HG02588 (cell line): ENCODE measurements around the gene RGS7.
"Not testable (repeated sequence)": the region's sequence is repeated elsewhere in the genome, so short reads cannot be mapped to it uniquely, and the experiment has no call there.

Source experiments
- ATAC-seq: cut with Tn5 transposase; IDR thresholded peaks from one replicate; pipeline ENCODE4 v1.9.1; 2021; ENCODE audit warnings: mild to moderate bottlenecking, moderate library complexity; ENCODE audit not compliant: unreplicated experiment

Gene RGS7

GRCh38 chr1:240999826-241000225, 357.2 kb downstream of the RGS7 start:
- no peak for ATAC-seq

- no peak for ATAC-seq
These were observed 358.5 kb downstream of the RGS7 start for GRCh38 chr1:240998441-240999015.

- no peak for ATAC-seq
These were observed 359.0 kb downstream of the RGS7 start for GRCh38 chr1:240998024-240998423.

- ATAC-seq: no peak
These were observed 364.0 kb downstream of the RGS7 start for GRCh38 chr1:240993004-240993403.

- ATAC-seq: no peak
These were observed 365.8 kb downstream of the RGS7 start for GRCh38 chr1:240991230-240991629.

- no peak for ATAC-seq
These were observed 369.1 kb downstream of the RGS7 start for GRCh38 chr1:240987928-240988327.

DNA sequence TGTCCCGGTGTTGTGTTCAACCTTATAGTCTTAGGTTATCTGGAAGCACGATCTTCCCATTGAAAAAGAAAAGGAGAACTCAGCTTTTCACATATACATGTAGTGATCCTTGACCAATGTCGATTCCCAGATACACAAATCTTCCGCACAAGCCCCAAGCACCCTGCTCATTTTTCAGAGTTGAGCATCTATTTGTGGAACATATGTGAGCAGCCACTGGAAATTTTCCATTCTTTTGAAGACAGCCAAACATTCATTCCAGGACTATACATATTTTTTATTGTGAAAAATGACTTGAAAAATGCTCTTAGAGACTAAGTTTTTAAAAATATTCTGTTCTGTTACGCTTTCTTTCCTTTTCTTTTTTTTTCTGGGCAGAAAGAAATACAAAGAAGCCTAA, 371.9 kb downstream of the RGS7 start:
- ATAC-seq: no peak

DNA sequence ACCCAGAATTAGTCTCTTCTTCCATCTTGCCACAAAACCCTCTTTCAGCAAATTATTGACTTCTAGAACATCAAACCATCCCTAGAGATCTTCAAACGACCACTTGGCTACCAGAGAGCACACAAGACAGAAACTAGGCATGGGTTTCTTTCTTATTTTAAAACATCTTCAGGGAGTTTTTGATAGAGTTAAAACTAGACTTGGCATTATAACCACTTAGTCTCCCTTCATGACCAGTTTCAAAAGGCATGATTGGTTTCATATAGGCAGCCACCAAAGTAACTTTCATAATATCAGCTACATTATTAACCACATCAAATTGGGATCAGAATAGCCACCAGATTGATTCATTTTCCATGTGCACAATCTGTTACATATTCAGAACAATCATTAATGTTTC, 376.7 kb downstream of the RGS7 start:
- no peak for ATAC-seq

GRCh38 chr1:240976685-240977084, 380.3 kb downstream of the RGS7 start:
- no peak for ATAC-seq

DNA sequence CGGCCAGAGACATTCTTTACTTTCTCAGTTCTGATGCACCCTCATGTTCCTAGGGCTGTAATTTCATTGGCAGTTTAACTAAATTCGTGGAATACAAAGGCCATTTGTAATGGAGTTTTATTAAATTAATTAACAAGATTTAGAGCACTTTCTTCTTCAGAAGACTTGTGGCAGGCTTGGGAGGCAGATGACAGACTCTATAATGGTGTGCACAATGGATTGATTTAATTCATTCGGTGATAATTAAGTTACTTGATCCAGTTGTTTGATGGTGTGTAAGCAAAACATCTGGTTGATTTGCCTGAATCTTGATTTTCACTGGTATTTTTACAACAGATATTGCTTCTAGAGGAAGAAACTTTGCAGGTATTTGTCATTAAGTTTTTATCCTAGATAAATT, 383.1 kb downstream of the RGS7 start:
- ATAC-seq: no peak

GRCh38 chr1:240972059-240972458, 384.9 kb downstream of the RGS7 start:
- ATAC-seq: not testable (repeated sequence)

GRCh38 chr1:240970253-240970652, 386.8 kb downstream of the RGS7 start:
- ATAC-seq: no peak

DNA sequence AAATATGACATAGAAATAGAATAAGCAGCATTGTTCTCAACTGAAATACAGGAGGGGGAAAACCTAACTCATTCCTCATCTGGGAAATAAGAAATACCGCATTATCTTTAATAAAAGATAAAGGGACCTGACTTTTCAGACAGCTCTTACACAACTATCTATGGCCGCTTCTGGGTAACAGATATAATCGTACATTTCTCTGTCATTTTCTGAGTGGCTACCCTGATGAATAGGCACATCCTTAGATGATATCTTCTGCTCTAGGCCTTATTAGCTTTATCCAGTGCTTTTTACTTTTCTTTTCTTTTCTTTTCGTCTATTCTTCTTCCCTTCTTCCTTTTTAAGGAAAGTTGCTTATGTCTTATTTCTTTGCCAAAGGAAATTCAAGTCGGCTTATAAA, 388.1 kb downstream of the RGS7 start:
- ATAC-seq: no peak

DNA sequence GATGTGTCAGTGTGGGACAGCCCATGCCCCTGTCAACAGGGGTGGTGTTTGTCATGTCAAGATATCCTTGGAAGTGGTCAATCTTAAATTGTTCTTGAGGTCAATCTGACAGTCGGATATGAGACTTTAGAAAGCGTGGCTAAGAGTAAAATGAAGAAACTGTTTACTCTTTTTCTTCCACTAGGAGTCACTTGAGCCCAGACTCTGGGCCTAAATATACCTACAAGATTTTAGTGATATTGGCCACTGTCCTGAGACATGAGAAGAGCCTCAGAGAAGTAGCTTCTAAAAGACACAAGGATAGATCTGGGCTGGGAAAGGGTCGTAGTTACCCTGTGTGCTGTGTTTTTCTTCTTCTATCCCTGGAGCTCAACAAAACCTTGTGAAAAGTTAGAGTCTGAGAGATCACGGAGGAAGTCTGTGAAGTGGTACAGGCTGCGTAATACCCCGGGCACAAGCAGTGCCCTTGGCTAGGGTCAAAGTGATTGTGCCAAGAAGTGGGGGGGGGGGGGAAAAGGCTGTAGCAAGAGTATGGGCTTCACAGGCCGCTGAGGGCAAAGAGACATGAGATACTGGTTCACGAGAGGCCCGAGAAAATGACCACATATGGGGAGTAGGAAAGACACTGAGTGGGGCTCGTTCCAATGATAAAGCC, 389.8 kb downstream of the RGS7 start:
- no peak for ATAC-seq

- no peak for ATAC-seq
These were observed 391.4 kb downstream of the RGS7 start for GRCh38 chr1:240965581-240966091.

DNA sequence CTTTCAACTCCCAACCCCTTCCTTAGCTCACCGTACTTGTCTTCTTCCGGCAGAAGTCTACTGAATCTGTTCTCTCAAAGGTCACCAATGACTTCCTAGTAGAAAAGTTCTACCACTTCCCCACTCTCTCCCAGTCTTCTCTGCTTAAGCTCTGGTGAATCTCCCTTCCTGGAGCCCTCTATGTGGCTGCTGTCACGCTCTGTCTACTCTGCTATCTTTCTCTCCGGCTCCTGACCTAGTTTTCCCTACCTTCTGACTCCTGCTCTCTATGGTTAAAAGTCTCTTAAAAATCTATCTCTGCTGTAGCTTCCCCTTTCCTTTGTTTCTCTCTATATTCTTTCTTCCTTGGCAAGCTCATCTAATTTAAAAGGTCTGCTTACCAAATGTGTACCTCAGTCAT, 394.9 kb downstream of the RGS7 start:
- no peak for ATAC-seq

DNA sequence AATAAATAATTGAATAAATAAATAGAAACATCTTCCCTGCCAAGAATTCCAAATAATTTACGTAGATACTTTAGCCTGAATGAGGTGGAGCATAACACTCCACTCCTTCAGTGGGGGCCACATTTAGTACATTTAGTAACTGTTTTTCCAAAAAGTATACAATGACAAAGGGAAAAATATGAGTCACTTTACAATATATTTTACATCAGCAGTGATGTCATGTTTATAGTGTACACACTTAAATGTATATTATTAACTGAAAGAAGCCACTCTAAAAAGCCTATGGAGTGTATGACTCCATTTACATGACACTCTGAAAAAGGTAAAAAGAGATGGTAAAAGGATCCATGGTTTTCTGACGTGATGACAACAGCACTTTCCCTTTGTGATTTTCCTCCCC, 400.6 kb downstream of the RGS7 start:
- no peak for ATAC-seq

DNA sequence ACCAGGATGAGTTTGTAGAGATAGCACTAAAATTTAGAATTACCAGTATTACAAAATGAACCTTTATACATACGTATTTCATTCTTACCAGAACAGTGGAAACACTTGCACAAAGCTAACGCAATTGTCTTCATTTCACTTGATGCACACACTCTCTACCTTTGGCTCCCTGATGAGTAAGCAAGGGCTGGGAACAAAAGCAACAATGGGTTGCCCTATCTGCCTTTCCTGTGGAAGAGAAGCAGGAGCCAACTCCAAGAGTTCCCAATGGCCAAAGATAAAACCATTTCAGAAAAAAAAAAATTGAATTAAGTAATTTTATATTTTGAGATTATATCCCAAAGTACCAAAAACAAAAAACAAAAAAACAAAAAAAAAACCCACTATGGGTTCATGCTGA, 401.0 kb downstream of the RGS7 start:
- ATAC-seq: no peak

DNA sequence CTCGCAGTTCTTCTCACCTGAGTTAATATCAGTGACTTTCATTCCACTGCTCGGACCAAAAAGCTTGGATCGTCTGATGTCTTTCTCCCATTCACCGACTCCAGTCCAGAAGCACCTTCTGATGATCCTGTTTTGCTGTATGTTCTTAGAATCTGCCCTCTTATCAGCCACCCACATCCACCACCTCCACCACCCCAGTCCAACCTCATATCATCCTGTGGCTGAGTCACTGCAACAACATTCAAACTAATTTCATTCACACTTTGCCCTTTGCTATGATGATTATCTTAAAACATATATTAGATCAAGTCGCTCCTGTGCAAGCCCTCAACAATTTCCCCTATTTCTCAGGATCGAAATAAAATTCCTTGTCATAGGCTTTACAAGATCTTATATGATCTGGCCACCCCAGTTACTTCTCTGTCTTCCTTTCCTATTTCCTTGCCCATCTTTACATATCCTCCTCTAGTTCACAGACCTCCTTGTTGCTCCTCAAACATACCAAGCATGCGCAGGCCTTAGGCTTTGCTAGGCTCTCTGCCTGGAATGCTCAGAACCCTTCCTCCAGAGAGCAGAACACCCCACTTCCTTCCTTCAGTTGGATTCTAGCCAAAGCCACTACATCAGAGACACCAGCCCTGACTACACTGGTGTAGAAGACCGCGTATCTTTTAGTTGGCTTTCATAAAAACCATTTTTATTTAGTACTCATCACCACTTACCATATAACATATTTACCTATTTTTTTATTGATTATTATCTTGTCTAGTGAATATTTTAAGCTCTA, 409.4 kb downstream of the RGS7 start:
- ATAC-seq: no peak

- ATAC-seq: no peak
These were observed 410.1 kb downstream of the RGS7 start for GRCh38 chr1:240946926-240947325.

GRCh38 chr1:240942901-240943300, 414.1 kb downstream of the RGS7 start:
- no peak for ATAC-seq
